Nucleus accumbens (tissue), 56 donors: ENCODE results near the gene SLC44A5.
"Not testable (repeated sequence)": the region's sequence is repeated elsewhere in the genome, so short reads cannot be mapped to it uniquely, and the experiment has no call there.

Experiments used
- DNase-seq, 56 donors: peaks; one replicate each; lab custom pipeline; 2025; lab: John Stamatoyannopoulos, UW

The SLC44A5 gene

DNA sequence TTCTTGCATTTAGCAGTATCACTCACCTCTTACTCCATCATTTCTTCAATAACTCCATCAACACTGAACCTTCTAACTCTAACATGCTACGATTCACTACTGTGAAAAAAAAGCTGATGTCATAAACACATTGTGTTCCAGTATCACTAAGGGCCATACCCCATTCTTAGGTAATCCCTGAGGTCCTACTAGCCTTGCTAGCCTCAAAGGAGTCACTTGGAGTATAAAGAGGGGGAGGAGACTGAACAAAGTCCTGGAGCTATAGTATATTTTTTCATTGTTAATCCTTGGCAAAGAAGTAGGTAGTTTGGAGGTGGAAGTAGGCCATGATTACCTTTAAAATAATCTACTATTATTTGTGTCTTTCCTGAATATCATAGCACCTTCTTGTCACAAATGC lies at the start of gene SLC44A5:
Gene SLC44A5 (minus strand): TSS at position 101 of the 400 bp plus-strand sequence. CDS start 69,667 bp downstream, outside the sequence.
- DNase-seq = no peak

DNA sequence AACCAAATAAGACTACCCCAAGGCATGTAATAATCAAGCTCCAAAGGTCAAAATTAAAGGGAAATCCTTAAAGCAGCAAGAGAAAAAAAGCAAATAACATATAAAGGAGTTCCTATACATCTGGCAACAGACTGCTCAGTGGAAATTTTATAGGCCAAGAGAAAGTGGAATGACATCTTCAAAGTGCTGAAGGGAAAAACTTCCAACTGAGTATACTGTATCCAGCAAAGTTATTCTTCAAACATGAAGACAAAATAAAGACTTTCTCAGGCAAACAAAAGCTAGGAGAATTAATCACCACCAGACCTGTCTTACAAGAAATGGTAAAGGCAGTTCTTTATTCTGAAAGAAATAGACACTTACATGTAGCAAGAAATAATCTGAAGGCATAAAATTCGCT lies 45.0 kb upstream of the SLC44A5 start:
- no peak for DNase-seq

DNA sequence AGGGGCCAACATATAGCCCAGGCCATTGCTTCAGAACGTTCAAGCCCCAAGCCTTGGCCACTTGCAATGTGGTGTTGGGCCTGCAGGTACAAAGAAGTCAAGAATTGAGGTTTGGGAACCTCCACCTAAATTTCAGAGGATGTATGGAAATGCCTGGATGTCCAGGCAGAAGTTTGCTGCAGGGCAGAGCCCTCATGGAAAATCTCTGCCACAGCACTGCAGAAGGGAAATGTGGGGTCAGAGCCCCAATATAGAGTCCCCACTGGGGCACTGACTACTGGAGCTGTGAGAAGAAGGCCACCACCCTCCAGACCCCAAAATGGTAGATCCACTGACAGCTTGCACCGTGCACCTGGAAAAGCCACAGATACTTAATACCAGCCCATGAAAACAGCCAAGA lies 36.3 kb upstream of the SLC44A5 start:
- not testable (repeated sequence) for DNase-seq

DNA sequence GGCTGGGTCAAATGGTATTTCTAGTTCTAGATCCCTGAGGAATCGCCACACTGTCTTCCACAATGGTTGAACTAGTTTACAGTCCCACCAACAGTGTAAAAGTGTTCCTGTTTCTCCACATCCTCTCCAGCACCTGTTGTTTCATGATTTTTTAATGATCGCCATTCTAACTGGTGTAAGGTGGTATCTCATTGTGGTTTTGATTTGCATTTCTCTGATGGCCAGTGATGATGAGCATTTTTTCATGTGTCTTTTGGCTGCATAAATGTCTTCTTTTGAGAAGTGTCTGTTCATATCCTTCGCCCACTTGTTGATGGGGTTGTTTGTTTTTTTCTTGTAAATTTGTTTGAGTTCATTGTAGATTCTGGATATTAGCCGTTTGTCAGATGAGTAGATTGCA lies 34.2 kb upstream of the SLC44A5 start:
- not testable (repeated sequence) for DNase-seq

DNA sequence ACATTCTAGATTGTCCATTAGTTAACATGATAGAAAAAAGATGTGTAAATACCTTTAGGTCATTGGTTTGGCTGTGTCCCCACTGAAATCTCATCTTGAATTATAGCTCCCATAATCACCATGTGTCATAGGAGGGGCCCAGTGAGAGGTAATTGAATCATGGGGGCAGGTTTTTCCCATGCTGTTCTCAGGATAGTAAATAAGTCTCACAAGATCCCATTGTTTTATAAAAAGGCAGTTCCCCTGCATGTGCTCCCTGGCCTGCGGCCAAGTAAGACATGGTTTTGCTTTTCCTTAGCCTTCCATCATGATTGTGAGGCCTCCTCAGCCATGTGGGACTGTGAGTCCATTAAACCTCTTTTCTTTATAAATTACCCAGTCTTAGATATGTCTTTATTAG lies 32.5 kb upstream of the SLC44A5 start:
- DNase-seq = no peak

DNA sequence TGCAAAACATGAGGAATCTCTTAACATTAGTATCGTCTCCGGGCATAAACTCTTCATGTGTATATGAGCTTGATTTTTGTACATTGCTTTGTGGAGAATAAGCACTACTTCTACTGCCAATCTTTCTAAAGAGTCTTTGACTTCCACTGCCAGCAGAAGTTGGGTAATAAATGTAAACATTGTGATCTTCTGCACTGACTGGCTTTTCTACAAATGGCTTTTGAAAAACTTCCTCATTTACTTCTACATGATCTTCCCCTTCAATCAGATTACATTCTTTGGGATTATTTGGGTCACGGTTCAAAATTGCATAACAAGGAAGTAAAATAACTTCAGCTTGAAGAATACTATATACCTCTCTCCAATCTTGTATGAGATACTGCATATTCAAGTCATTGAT lies 30.4 kb upstream of the SLC44A5 start:
- DNase-seq = no peak

DNA sequence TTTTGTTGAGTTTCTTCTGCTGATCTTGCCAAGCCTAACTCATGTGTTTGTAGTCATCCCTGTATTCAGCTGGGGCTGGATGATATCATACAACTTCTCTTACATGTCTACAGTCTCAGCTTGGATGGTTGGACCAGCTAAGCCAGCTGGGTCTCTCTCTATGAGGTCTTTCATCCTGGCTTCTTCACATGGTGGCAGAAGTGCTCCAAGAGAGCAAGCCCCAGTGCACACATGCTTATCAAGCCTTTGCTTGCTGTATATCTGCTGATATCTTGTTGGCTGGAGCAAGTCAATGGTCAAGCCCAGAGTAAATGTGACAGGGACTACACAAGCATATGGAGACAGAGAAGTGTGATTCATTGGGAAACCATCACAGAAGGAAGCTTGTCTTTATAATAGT lies 29.2 kb upstream of the SLC44A5 start:
- DNase-seq = no peak

DNA sequence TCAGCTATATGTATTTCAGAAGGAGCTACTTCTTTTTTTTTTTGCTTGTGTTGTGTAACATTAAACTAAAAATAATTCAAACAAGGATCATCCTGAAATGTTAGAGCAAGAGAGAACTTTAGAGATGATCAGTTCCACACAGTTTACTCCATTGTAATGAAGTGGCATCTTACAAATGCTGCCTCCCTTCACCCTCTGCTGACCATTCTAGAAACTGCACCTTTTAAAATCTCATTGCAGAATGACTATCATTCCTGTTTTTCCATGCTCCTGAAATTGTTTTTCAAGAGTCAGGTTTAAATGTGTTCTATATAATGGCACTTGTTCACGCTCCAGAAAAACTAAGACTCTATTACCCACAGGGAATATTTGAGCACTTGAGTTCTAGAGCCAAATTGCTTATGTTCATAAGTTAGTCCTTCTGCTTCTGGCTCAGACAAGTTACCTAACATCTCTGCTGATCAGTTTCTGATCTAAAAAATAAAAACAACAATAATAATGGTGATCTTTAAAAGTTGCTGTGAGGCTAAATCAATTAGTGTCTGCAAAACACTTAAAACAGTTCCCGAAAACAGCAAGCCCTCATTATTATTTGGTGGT lies 21.5 kb upstream of the SLC44A5 start:
- DNase-seq = peak in 1 of 56 donors; percentile 22

DNA sequence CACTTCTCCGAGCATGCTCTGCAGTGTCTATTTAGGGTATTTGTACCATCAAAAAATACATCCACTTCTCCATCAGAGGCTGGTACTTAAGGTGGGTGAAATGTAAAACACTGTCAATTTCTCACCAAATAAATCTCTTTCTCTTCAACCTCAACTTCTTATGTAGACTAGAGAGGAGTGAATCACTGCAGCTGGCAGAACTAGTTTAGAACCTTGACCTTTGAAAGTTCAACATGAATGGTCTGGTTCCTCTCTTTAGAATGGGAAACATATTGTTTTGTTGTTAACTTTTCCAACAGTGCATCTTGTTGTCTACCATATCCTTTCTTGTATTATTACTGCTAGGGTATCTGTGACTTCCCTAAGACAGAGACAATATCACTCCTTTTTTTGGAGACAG lies 20.1 kb upstream of the SLC44A5 start:
- DNase-seq = no peak

DNA sequence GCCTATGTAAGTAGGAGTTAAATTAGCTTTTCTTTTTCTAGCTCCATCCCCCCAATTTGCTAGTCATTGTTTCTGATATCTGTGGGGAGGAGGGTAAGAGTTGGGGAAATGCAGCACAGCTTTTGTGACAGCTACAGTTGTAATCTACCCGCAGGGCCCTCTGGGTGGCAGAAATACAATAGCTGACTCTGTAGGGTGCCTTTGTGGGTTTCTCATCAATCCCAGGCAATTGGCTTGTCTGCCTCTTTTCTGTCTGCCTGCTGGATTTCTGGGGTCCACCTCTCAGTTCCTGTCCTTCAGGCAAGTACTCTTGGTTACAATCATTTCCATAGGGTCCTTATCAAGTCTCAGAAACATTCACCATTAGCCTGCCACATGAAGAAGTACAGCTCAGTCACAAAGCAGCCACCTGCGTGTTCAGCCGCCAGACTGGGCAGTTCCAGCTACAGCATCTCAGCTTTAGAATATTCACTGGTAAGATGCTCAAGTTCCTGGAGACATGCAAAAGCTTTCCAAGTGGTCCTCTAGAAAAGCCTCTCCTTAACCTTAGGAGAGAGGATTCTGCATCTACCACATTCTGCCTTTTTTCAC lies 19.2 kb upstream of the SLC44A5 start:
- no peak for DNase-seq

DNA sequence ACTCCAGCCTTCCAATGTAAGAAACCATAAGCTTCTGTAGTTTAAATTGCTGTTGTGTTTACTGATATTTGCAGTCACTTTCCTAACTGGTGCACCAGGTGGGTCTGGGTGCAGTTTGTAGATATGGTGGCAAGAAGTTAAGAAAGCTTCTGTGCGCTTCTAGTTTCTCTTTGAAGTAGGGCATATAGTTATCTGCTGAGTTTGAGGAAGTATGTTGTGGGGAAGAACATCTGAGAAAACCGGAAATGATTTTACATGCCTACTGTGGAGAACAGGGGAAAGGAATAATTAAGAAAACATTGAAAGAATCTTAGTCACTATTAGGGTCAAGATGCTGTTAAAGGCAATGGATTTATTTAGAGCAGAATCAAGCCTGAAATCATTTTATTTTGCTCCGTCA lies 14.9 kb upstream of the SLC44A5 start:
- DNase-seq = no peak

DNA sequence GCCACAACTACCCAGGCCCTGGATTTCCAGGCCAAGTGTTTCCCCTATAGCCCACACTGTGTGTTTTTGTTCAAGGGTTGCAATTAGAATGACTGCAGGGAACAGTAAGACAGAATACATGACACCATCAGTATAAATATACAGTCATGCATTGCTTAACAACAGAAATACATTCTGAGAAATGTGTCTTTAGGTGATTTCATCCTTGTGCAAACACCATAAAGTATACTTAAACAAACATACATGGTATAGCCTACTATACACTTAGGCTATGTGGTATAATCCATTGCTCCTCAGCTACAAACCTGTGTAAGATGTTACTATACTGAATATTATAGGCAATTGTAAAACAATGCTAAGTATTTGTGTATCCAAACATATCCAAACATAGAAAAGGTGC lies 7.5 kb upstream of the SLC44A5 start:
- DNase-seq = no peak

DNA sequence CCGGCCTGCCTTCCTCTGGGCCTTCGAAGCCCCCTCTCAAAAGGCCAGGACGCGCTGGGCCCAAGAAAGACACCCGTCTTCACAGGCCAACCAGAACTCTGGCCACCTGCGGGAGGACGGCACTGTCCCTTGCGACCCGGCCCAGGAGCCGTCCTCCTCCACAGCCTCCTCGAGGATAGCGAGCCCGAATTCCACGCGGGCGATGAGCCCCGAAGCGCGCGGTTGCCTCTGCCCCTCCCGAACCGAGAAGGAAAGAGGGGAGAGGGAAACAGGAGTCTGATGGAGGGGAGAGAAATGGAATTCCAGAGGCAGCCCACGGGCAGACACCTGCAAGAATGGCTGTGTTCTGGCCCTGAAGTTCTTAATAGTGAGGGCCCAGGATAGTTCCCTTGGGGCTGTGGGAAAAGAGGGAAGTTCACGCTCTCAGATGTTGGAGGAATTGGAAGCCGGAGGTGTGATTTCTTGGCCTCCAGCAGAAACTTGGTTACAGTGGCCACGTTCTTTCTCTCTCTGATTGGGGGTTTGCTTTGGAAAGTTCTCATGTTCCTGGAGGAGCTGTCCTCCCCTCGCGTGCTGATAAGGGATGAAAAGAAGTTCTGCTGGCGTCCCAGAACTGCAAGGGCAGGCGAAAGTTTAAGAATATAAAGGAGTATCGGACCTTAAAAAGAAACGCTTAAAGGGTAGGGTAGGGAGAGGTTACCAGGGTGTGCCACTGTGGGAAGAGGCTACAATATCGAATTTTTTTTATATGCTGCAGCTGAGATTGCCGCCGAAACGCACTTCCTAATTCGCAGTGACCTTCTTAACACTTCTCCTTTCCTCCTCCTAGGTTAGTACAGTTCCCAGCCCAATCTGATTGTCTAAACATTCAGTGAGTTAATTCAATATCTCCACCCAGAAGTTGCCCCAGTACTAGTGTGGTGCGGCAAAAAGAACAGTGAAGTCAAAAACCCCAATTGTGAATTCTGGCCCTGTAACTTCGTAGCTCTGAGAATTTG lies 5.8 kb upstream of the SLC44A5 start:
- peak in 5 of 56 donors; percentile 8 to 29 (median 14) for DNase-seq

DNA sequence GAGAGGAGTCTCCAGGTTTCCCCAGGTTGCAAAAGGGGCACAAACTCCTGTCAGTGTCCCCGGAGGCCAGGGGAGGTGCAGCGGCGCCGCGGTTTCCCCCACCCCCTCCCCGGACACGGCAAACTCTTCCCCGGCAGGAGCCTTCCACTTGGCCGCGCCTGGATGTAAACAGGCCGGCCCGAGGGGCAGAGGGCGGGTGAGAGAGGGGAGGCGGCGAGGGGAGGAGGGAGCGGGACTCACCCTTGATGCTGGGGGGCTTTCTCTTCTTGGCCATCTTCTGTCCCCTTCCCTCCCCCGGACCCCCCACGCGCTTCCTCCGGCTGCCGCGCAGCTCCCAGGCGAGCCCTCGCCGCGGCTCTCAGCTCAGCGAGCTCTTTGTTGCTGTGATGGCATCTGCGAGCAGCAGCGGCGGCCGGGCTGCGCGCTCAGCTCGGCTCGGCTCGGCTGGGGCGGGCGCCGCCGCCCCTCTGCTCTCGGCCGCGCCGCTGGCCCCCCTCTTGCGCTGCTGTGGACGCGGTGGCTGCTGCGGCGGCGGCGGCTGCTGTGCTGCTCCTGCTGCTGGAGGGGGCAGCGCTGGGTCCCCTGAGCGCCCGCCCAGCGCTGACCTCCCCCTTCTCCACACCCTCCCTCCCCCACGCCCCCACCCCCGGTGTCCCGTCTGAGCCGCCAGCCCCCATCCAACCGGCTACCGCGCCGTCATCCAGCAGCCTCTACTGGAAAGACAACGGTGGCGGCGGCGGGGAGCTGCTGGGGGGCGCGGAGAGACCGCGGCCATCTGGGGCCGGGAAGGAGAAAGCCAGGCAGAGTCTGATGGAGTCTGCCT lies 4.9 kb upstream of the SLC44A5 start:
- DNase-seq = peak in 27 of 56 donors; percentile 5 to 59 (median 15)

DNA sequence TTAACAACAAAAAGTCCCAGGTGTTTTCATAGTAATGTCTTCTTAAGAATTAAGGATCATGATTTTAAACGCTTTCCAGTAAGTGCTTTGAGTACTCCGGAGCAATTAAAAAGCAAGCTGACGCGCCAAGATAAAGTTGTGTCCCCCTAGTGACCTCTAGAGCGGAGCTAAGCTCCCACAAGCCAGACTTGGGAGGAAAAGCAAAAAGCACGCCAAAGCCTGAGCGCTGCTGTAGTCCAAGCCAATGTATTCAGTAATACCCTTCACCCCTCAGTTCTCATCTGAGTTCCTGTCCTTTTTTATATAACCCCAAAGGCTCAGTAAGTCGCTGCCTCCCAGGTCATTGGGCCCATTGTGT lies 3.5 kb upstream of the SLC44A5 start:
- no peak for DNase-seq

DNA sequence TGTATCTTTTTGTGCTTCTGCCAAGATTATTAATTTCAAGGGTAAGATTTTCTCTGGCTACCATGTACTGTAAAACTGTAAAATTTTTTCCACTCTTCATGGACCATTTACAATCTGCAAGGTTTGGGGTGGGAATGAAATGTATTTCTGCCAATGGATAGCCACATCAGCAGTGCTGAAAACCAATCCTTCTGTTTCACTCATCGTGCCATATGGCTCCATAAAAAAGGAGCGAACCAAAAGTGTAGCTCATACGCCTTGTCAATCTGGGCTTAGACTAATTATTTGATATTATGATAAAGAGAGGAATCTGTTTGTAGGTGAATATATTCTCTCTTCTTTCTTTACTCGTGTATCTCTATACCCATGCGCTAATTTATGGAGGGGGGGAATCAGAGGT lies 3.0 kb upstream of the SLC44A5 start:
- DNase-seq = no peak

DNA sequence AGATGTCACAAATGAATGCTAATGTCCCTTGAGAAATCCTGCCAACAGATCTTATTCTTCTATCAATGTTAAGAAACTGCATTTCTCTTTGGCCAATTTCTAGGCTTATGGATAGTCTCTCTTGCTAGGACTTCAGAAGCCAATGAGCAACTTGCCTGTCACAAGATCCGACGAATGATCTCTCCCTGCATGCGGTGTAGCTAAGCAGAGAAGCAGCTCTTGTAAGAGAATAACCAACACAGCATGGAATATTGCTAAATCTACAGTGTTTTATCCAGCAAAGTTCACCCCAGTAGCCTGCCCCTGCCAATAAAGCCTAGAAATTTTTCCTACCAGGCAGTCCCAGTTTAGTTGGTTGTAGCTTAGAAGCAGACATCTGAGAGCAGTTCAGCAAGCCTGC lies 2.1 kb upstream of the SLC44A5 start:
- DNase-seq = no peak

DNA sequence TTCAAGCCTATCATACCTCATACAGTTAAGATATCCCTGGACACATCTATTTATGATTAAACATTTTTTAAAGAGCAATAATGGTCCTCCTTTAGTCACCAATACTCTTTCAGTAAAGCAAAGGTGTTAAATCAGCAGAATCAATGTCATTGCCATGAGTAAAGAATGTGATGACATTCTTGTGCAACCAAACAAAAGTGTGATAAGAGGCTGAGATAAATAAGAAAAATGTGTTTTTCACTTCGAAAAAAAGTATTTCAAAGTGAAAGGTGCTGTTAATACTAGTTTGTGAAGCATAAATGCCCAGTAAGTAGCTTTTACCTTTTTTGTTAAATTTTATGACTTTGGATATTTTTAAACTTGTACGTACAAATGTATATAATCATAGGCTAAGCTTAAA lies 8.4 kb downstream of the SLC44A5 start:
- DNase-seq = no peak

DNA sequence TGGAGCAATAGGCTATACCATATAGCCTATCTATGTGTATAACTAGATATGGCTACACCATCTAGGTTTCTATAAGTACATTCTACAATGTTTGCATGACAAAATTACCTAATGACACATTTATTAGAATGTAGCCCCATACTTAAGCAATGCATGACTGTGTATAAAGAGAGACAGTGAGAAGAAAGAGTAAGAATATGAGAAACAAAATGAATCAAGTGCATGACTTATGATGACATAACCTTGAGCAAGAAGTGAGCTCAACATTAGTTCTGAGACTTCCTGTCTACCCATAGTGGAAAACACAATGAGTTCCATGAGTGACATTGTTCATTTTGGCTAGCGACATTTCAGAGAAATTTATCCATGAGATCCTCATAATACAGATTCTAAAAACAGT lies 10.1 kb downstream of the SLC44A5 start:
- DNase-seq = no peak

DNA sequence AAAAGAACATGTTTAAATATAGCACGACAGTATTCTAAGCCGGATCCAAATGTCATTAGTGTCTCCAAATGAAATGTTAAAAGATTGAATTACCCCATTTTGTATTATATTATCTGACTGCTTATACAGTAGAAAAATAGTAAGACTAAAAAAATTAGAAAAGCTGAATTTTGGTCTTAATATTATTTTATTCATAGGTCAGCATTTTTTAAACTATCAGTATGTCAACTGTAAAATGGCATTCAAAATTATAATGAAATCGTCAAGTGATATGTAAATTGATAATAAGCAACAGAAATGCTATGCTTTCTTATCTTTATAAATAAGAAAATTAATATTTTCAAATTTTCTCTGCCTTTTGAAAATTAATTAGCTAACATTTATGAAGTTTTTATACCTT lies 16.6 kb downstream of the SLC44A5 start:
- DNase-seq = no peak

DNA sequence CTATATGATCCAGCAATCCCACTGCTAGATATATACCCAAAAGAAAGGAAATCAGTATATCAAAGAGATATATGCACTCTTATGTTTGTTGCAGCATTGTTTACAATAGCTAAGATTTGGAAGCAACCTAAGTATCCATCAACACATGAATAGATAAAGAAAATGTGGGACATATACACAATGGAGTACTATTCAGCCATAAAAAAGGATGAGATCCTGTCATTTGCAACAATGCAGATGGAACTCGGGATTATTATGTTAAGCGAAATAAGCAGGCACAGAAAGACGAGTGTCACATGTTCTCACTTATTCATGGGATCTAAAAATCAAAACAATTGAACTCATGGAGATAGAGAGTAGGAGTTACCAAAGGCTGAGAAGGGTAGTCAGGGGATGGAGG lies 17.5 kb downstream of the SLC44A5 start:
- DNase-seq = not testable (repeated sequence)
